ENCODE measurements around the gene TRAPPC14. TPM values are rescaled to one million over a fixed set of nuclear protein-coding genes. Genes with fewer than 3 reads are reported as not detected.
A peak's percentile ranks its signal among the peaks of the same experiment; 100 is the strongest.
"Not testable (repeated sequence)": the region's sequence is repeated elsewhere in the genome, so short reads cannot be mapped to it uniquely, and the experiment has no call there.

The TRAPPC14 gene
- polyA plus RNA-seq, 2 donors: 18.5 to 27.2 TPM

DNA sequence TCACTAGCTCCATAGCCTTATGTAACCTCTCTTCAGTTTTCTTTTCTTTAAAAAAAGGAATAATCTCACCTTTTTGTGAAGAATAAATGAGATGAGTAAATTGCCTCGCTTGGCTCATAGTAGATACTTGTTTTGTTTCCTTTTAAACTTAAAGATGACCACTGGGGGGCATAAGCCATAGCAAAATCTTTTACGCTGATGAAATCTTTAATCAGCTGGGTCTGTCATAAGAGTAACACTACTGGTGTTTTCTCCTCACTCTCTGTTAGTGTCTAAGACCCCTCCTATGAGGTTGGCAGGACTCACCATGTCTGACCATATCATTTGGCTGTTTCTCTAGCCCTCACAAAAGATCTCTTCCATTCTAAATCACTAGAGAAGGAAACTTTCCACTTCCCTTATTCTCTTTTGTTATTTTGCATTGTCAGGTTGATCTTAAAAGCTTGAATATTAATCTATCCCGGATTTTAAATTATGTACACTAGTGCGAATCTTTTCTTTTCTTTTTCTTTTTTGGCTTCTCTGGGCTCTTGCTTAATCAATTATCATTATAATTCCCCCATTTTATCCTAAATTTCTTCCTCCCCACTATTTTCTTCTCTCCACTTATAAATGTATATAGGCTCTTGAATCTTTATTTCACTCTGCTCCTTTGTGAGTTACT lies 31.7 kb upstream of the TRAPPC14 start:
- no peaks in the 10 kb centered on the region for H3K9me3 ChIP-seq (ENCODE audit: control insufficient read depth in 2 of 2, insufficient read depth in 1 of 2, low read depth in 1 of 2, low read length in 1 of 2)
- WGBS, 2 donors: 59 to 69% methylated on average over 4 of the region's 4 CpGs
- no peak overlapping the region for H3K4me3 ChIP-seq (ENCODE audit: low read depth in 1 of 2, low read length in 2 of 2)
- no peak overlapping the region for H3K27ac ChIP-seq (ENCODE audit: low read depth in 2 of 2, low read length in 1 of 2)
- H3K36me3 ChIP-seq (ENCODE audit: control insufficient read depth in 2 of 2, insufficient read depth in 2 of 2, low read length in 1 of 2): no peaks in the 10 kb centered on the region
- H3K27me3 ChIP-seq (ENCODE audit: control insufficient read depth in 1 of 2, insufficient read depth in 2 of 2, low read length in 2 of 2): no peaks in the 10 kb centered on the region
- no peaks in the 10 kb centered on the region for H3K4me1 ChIP-seq (ENCODE audit: control insufficient read depth in 2 of 2, insufficient read depth in 2 of 2, low read length in 1 of 2)

DNA sequence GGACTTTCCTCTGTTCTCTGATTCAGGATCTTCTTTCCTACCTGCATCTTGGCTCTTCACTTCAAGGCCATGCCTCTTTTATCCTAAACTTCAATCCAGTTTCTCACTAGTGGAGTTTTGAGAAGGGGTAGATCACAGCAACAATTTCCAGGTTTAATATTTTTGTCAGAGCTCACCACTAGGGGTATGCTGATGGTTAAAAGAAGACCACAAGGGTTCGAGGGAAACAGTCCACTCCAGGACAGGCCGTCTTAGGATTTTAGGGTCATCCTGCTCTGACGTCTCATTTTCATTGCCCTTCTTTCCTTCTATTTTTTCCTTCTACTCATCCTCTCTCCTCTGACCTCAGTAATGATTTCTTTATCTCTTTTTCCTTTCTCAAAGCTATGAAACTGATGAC lies 30.5 kb upstream of the TRAPPC14 start:
- 79 to 82% methylated on average over 3 of the region's 3 CpGs for WGBS, 2 donors
- H3K4me1 ChIP-seq (ENCODE audit: control insufficient read depth in 2 of 2, insufficient read depth in 2 of 2, low read length in 1 of 2): no peaks in the 10 kb centered on the region
- no peaks in the 10 kb centered on the region for H3K36me3 ChIP-seq (ENCODE audit: control insufficient read depth in 2 of 2, insufficient read depth in 2 of 2, low read length in 1 of 2)
- no peaks in the 10 kb centered on the region for H3K9me3 ChIP-seq (ENCODE audit: control insufficient read depth in 2 of 2, insufficient read depth in 1 of 2, low read depth in 1 of 2, low read length in 1 of 2)
- no peak overlapping the region for H3K27ac ChIP-seq (ENCODE audit: low read depth in 2 of 2, low read length in 1 of 2)
- no peaks in the 10 kb centered on the region for H3K27me3 ChIP-seq (ENCODE audit: control insufficient read depth in 1 of 2, insufficient read depth in 2 of 2, low read length in 2 of 2)
- no peak overlapping the region for H3K4me3 ChIP-seq (ENCODE audit: low read depth in 1 of 2, low read length in 2 of 2)

DNA sequence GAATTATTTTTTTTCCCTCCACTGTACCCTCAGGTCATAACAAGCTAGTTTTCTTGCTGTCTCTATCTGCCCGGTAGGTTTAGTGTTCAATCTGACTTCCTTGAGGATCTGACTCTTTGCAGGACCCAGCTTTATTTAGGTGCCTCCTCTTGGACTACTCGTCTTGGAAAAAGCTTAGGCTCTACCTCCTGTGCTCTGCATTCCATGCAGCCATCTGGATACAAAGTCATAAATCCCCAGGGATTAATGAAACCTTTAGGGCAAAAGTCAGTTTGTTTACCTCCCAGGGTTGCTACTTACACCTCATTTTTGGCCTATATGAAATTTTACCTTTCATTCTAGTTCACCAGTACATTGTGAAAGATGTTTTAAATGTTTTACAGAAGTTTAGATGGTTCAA lies 27.2 kb upstream of the TRAPPC14 start:
- 53 to 60% methylated on average over 2 of the region's 2 CpGs for WGBS, 2 donors
- Histone ChIP-seq H3K27me3 (ENCODE audit: control insufficient read depth in 1 of 2, insufficient read depth in 2 of 2, low read length in 2 of 2) (no peaks in the 10 kb centered on the region), H3K27ac (ENCODE audit: low read depth in 2 of 2, low read length in 1 of 2) (no peak overlapping the region), H3K4me3 (ENCODE audit: low read depth in 1 of 2, low read length in 2 of 2) (no peak overlapping the region), H3K4me1 (ENCODE audit: control insufficient read depth in 2 of 2, insufficient read depth in 2 of 2, low read length in 1 of 2) (no peaks in the 10 kb centered on the region), H3K9me3 (ENCODE audit: control insufficient read depth in 2 of 2, insufficient read depth in 1 of 2, low read depth in 1 of 2, low read length in 1 of 2) (no peaks in the 10 kb centered on the region), H3K36me3 (ENCODE audit: control insufficient read depth in 2 of 2, insufficient read depth in 2 of 2, low read length in 1 of 2) (no peaks in the 10 kb centered on the region)

DNA sequence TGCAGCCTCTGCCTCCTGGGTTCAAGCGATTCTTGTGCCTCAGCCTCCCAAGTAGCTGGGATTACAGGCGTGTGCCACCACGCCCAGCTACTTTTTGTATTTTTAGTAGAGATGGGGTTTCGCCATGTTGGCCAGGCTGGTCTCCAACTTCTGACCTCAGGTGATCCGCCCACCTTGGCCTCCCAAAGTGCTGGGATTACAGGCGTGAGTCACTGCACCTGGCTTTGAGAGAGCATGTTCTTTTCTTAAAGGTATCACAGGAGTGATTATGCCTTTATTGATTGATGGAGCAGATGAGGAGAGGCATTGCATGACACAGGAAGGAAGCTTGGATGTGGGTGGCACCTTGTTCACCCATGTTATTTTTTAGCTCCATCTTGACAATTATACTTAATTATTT lies 24.6 kb upstream of the TRAPPC14 start:
- H3K4me3 ChIP-seq (ENCODE audit: low read depth in 1 of 2, low read length in 2 of 2); H3K36me3 ChIP-seq (ENCODE audit: control insufficient read depth in 2 of 2, insufficient read depth in 2 of 2, low read length in 1 of 2); H3K4me1 ChIP-seq (ENCODE audit: control insufficient read depth in 2 of 2, insufficient read depth in 2 of 2, low read length in 1 of 2); H3K9me3 ChIP-seq (ENCODE audit: control insufficient read depth in 2 of 2, insufficient read depth in 1 of 2, low read depth in 1 of 2, low read length in 1 of 2); H3K27ac ChIP-seq (ENCODE audit: low read depth in 2 of 2, low read length in 1 of 2); H3K27me3 ChIP-seq (ENCODE audit: control insufficient read depth in 1 of 2, insufficient read depth in 2 of 2, low read length in 2 of 2): not testable (repeated sequence)
- 61 to 64% methylated on average over 6 of the region's 6 CpGs for WGBS, 2 donors

DNA sequence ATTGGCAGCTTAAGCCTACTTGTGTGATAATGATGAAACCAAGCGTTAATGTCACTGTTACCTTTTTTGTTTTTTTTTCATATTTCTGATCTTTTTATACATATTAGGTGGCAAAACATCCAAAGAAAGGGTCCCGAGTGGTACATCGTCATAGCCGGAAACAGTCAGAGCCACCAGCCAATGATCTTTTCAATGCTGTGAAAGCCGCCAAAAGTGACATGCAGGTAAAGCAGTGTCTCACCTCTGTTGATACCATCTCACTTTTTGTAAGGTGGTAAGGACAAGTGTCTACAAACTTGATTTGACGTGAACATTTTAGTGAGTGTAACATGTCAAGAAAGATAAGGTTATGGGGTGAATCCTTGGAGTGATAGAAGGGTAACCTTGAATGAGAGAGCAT lies 24.1 kb upstream of the TRAPPC14 start:
- H3K4me3 ChIP-seq (ENCODE audit: low read depth in 1 of 2, low read length in 2 of 2): not testable (repeated sequence)
- 78 to 81% methylated on average over 6 of the region's 6 CpGs for WGBS, 2 donors

DNA sequence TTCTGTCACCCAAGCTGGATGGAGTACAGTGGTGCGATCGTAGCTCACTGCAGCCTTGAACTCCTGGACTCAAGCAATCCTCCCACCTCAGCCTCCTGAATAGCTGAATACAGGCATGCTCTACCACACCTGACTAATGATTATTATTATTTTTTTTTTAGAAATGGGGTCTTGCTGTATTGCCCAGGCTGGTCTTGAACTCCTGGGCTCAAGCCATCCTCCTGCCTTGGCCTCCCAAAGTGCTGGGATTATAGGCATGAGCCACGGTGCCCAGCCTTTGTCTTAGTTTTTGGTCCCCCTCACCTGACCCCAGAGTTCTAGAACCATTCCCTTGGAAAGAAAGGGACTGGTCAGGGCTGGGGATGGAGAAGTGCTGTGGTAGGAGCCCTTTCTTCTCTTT lies 21.6 kb upstream of the TRAPPC14 start:
- H3K27ac ChIP-seq (ENCODE audit: low read depth in 2 of 2, low read length in 1 of 2); H3K27me3 ChIP-seq (ENCODE audit: control insufficient read depth in 1 of 2, insufficient read depth in 2 of 2, low read length in 2 of 2); H3K36me3 ChIP-seq (ENCODE audit: control insufficient read depth in 2 of 2, insufficient read depth in 2 of 2, low read length in 1 of 2); H3K9me3 ChIP-seq (ENCODE audit: control insufficient read depth in 2 of 2, insufficient read depth in 1 of 2, low read depth in 1 of 2, low read length in 1 of 2); H3K4me1 ChIP-seq (ENCODE audit: control insufficient read depth in 2 of 2, insufficient read depth in 2 of 2, low read length in 1 of 2); H3K4me3 ChIP-seq (ENCODE audit: low read depth in 1 of 2, low read length in 2 of 2): not testable (repeated sequence)
- 98% methylated on average over 3 of the region's 3 CpGs for WGBS, 2 donors

More for the DNA sequence above, 24.1 kb upstream of the TRAPPC14 start:
- H3K4me1 ChIP-seq (ENCODE audit: control insufficient read depth in 2 of 2, insufficient read depth in 2 of 2, low read length in 1 of 2); H3K9me3 ChIP-seq (ENCODE audit: control insufficient read depth in 2 of 2, insufficient read depth in 1 of 2, low read depth in 1 of 2, low read length in 1 of 2); H3K27ac ChIP-seq (ENCODE audit: low read depth in 2 of 2, low read length in 1 of 2); H3K36me3 ChIP-seq (ENCODE audit: control insufficient read depth in 2 of 2, insufficient read depth in 2 of 2, low read length in 1 of 2); H3K27me3 ChIP-seq (ENCODE audit: control insufficient read depth in 1 of 2, insufficient read depth in 2 of 2, low read length in 2 of 2): not testable (repeated sequence)

DNA sequence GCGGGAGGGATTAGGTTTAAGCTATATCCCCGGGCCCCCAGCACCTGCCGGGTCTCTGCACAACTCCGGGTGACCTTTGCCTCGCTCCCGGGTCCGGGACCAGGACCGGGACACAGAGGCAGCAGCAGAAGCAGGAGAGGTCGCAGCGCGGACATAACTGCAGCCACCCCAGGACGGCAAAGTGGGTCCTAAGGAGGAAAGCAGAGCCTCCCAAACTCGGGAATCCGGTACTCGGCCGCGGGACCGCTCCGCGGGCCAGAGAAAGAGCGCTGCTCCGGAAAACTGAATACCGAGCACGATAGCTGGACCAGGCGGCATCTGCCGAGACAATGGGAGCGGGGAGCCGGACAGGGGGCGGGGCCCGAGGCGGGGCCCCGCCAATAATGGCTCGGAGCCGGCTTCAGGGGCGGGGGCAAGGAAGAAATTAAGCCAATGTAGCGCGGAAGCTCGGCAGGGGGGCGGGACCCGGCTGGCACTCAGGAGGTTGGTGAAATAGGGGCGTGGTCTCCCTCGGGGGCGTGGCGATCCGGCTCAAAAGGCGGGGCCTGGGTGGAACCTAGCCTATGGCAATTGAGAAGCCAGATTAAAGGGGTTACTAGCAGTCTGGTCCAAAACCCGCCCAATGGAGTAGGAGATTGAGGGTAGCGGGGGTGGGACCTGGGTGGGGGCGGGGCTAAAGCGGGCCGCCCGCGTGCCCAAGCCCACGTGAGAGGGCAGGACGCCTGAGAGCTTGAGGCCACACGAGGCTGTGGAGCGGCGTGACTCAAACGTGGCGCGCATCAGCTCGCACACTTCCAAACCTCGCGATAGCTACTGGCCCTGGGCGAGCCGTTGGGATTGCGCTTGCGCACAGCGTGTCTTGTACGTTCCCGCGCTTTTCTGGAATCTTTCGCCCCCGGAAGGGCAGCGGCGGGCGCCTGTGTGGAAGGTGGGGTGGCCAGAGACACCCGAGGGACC lies 18.8 kb upstream of the TRAPPC14 start, which contains the start of the genes GPC2 and STAG3:
TSS of gene GPC2 (minus strand) at position 337 of the 957 bp plus-strand sequence. CDS start at position 155, 182 bp downstream.
TSS of gene STAG3 (plus strand) at position 874 of the 957 bp plus-strand sequence. CDS start 2,639 bp downstream, outside the sequence.
- Histone ChIP-seq H3K4me3 (ENCODE audit: low read depth in 1 of 2, low read length in 2 of 2) (peak within 1 kb of the TSS; percentile 31 to 38), H3K4me1 (ENCODE audit: control insufficient read depth in 2 of 2, insufficient read depth in 2 of 2, low read length in 1 of 2) (peaks cover 2 to 3% of the 10 kb centered on the region in 2 donors), H3K27me3 (ENCODE audit: control insufficient read depth in 1 of 2, insufficient read depth in 2 of 2, low read length in 2 of 2) (no peaks in the 10 kb centered on the region), H3K27ac (ENCODE audit: low read depth in 2 of 2, low read length in 1 of 2) (peak within 1 kb of the TSS in 1 of 2 donors; percentile 34), H3K36me3 (ENCODE audit: control insufficient read depth in 2 of 2, insufficient read depth in 2 of 2, low read length in 1 of 2) (no peaks in the 10 kb centered on the region), H3K9me3 (ENCODE audit: control insufficient read depth in 2 of 2, insufficient read depth in 1 of 2, low read depth in 1 of 2, low read length in 1 of 2) (peaks cover 4 to 5% of the 10 kb centered on the region in 2 donors)
- 6 to 8% methylated on average over 78 of the region's 78 CpGs for WGBS, 2 donors

DNA sequence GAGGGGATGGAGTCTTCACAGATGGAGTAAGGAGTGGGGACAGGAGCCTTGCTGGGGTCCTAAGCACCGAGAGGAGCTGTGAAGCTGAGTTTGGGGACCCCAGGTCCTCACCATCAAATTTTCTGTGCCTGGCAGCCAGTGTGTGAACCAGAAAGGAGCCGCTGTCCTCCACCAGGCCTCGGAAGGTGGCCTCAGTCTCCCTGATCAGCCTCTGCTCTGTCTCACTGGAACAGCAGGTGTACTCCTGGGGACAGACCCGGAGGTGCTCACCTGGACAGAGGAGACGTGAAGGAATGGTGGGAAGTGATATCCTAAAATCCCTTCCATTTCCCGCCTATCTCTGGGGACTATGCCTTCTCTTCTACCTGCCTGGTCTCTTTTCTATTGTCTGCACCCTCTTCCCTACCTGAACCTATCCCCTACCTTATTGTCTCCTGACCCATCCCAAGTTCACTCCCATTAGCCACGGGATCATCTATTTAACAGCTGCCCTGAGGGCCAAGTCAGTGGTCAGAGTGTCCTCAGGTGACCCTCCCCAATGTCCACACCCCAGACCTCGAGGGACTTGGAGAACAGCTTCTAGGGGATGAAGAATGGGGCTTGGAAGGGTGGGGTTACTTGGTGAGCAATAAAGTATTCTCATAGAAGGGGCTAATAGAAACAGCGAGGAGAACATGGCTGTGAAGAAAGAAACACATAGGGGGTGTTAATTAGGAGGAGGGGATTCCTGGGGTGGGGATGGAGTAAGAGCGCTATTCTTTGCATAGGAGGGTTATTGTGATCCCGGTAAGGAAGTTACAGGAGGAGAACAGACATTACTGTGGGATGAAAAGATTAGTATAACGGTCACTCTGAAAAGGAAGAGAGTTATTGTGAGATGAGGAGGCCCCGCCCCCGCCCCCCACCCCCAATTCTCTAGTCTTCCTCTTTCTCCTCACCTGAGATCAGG lies 17.8 kb upstream of the TRAPPC14 start:
- peaks cover 2 to 6% of the 10 kb centered on the region in 2 donors for H3K4me1 ChIP-seq (ENCODE audit: control insufficient read depth in 2 of 2, insufficient read depth in 2 of 2, low read length in 1 of 2)
- no peak overlapping the region for H3K27ac ChIP-seq (ENCODE audit: low read depth in 2 of 2, low read length in 1 of 2)
- peaks cover 4 to 5% of the 10 kb centered on the region in 2 donors for H3K9me3 ChIP-seq (ENCODE audit: control insufficient read depth in 2 of 2, insufficient read depth in 1 of 2, low read depth in 1 of 2, low read length in 1 of 2)
- no peaks in the 10 kb centered on the region for H3K36me3 ChIP-seq (ENCODE audit: control insufficient read depth in 2 of 2, insufficient read depth in 2 of 2, low read length in 1 of 2)
- peak overlapping the region in 1 of 2 donors; percentile 38 for H3K4me3 ChIP-seq (ENCODE audit: low read depth in 1 of 2, low read length in 2 of 2)
- WGBS, 2 donors: 49 to 54% methylated on average over 14 of the region's 14 CpGs
- no peaks in the 10 kb centered on the region for H3K27me3 ChIP-seq (ENCODE audit: control insufficient read depth in 1 of 2, insufficient read depth in 2 of 2, low read length in 2 of 2)

All from esophagus (tissue), 2 donors.